HL-60 (cell line): ENCODE measurements around the gene THNSL1.

Experiments used
- GABPA ChIP-seq: IDR thresholded peaks from 2 replicates; pipeline ENCODE4 v1.6.1; 2012; ENCODE audit warnings: low read depth
- POLR2AphosphoS5 ChIP-seq: IDR thresholded peaks from 2 replicates; pipeline ENCODE4 v1.6.1; 2012; ENCODE audit warnings: low read depth
- TF ChIP-seq, protein P1 (sequence below): IDR thresholded peaks from one replicate; pipeline ENCODE4 v1.5.1; 2011; ENCODE audit warnings: low read length, control low read depth, inconsistent platforms; ENCODE audit not compliant: insufficient read depth
- TF ChIP-seq, protein P2 (sequence below): IDR thresholded peaks from 2 replicates; pipeline ENCODE4 v1.6.1; 2012; ENCODE audit warnings: low read depth; ENCODE audit not compliant: insufficient replicate concordance

DNA sequence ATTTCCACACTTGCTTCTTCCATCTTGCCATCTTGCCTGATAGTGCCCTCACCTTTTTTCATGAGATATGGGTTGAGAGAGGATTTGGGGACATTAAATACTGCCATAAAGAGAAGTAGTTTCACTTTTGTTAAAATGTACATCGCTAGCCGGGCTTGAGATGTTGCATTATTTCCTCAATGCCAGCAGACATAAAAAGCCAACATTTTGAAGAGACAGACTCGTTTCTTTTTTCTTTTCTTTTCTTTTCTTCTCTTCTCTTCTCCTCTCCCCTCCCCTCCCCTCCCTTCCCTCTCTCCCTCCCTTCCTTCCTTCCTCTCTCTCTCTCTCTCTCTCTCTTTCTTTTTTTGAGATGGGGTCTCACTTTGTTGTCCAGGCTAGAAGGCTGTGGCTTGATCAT is 18.4 kb upstream of the THNSL1 start:
- TF ChIP-seq, protein P1, sequence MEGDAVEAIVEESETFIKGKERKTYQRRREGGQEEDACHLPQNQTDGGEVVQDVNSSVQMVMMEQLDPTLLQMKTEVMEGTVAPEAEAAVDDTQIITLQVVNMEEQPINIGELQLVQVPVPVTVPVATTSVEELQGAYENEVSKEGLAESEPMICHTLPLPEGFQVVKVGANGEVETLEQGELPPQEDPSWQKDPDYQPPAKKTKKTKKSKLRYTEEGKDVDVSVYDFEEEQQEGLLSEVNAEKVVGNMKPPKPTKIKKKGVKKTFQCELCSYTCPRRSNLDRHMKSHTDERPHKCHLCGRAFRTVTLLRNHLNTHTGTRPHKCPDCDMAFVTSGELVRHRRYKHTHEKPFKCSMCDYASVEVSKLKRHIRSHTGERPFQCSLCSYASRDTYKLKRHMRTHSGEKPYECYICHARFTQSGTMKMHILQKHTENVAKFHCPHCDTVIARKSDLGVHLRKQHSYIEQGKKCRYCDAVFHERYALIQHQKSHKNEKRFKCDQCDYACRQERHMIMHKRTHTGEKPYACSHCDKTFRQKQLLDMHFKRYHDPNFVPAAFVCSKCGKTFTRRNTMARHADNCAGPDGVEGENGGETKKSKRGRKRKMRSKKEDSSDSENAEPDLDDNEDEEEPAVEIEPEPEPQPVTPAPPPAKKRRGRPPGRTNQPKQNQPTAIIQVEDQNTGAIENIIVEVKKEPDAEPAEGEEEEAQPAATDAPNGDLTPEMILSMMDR = no peak
- TF ChIP-seq POLR2AphosphoS5 (no peak), GABPA (no peak)
- TF ChIP-seq, protein P2, sequence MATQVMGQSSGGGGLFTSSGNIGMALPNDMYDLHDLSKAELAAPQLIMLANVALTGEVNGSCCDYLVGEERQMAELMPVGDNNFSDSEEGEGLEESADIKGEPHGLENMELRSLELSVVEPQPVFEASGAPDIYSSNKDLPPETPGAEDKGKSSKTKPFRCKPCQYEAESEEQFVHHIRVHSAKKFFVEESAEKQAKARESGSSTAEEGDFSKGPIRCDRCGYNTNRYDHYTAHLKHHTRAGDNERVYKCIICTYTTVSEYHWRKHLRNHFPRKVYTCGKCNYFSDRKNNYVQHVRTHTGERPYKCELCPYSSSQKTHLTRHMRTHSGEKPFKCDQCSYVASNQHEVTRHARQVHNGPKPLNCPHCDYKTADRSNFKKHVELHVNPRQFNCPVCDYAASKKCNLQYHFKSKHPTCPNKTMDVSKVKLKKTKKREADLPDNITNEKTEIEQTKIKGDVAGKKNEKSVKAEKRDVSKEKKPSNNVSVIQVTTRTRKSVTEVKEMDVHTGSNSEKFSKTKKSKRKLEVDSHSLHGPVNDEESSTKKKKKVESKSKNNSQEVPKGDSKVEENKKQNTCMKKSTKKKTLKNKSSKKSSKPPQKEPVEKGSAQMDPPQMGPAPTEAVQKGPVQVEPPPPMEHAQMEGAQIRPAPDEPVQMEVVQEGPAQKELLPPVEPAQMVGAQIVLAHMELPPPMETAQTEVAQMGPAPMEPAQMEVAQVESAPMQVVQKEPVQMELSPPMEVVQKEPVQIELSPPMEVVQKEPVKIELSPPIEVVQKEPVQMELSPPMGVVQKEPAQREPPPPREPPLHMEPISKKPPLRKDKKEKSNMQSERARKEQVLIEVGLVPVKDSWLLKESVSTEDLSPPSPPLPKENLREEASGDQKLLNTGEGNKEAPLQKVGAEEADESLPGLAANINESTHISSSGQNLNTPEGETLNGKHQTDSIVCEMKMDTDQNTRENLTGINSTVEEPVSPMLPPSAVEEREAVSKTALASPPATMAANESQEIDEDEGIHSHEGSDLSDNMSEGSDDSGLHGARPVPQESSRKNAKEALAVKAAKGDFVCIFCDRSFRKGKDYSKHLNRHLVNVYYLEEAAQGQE = no peak
